ENCODE measurements around the gene SNIP1.
"Not testable (repeated sequence)": the region's sequence is repeated elsewhere in the genome, so short reads cannot be mapped to it uniquely, and the experiment has no call there.

The SNIP1 gene

GRCh38 chr1:37574834-37575480 lies 20.9 kb upstream of the SNIP1 start:
- no peak for FAIRE-seq
- TF ChIP-seq POLR2A (IDR thresholded peaks at IDR 0.05; ENCODE audit: low read depth, low read length), result no peak
- no peak for TF ChIP-seq TAF1 (IDR thresholded peaks at IDR 0.05; ENCODE audit: borderline replicate concordance, low read depth, low read length)
- TF ChIP-seq POLR2AphosphoS5 (IDR thresholded peaks at IDR 0.05; ENCODE audit: low read depth, low read length), result no peak
- no peak for DNase-seq (ENCODE audit: insufficient read length)

- DNase-seq (ENCODE audit: insufficient read length), result no peak
- no peak for FAIRE-seq
- TF ChIP-seq POLR2A (IDR thresholded peaks at IDR 0.05; ENCODE audit: low read depth, low read length) (no peak), TAF1 (IDR thresholded peaks at IDR 0.05; ENCODE audit: borderline replicate concordance, low read depth, low read length) (no peak), POLR2AphosphoS5 (IDR thresholded peaks at IDR 0.05; ENCODE audit: low read depth, low read length) (no peak)
Observed at GRCh38 chr1:37570528-37571334, 16.6 kb upstream of the SNIP1 start.

GRCh38 chr1:37567023-37567422 lies 12.9 kb upstream of the SNIP1 start:
- DNase-seq (ENCODE audit: insufficient read length) (no peak), FAIRE-seq (no peak)
- TF ChIP-seq POLR2AphosphoS5 (IDR thresholded peaks at IDR 0.05; ENCODE audit: low read depth, low read length) (no peak), POLR2A (IDR thresholded peaks at IDR 0.05; ENCODE audit: low read depth, low read length) (no peak), TAF1 (IDR thresholded peaks at IDR 0.05; ENCODE audit: borderline replicate concordance, low read depth, low read length) (no peak)

GRCh38 chr1:37564892-37565291 lies 10.8 kb upstream of the SNIP1 start:
- TF ChIP-seq POLR2AphosphoS5 (IDR thresholded peaks at IDR 0.05; ENCODE audit: low read depth, low read length), result no peak
- no peak for FAIRE-seq
- DNase-seq (ENCODE audit: insufficient read length), result no peak

GRCh38 chr1:37562984-37563383 lies 8.9 kb upstream of the SNIP1 start:
- TF ChIP-seq POLR2AphosphoS5 (IDR thresholded peaks at IDR 0.05; ENCODE audit: low read depth, low read length), result no peak
- DNase-seq (ENCODE audit: insufficient read length), result no peak
- no peak for FAIRE-seq

- FAIRE-seq, result peak; percentile 73
- peak; percentile 47 for DNase-seq (ENCODE audit: insufficient read length)
- TF ChIP-seq TAF1 (IDR thresholded peaks at IDR 0.05; ENCODE audit: borderline replicate concordance, low read depth, low read length) (no peak), POLR2AphosphoS5 (IDR thresholded peaks at IDR 0.05; ENCODE audit: low read depth, low read length) (no peak), POLR2A (IDR thresholded peaks at IDR 0.05; ENCODE audit: low read depth, low read length) (no peak)
Observed at GRCh38 chr1:37561133-37562132, 7.3 kb upstream of the SNIP1 start.

GRCh38 chr1:37560401-37561132 lies 6.5 kb upstream of the SNIP1 start:
- DNase-seq (ENCODE audit: insufficient read length) (no peak), FAIRE-seq (no peak)
- TF ChIP-seq POLR2A (IDR thresholded peaks at IDR 0.05; ENCODE audit: low read depth, low read length), result no peak
- no peak for TF ChIP-seq TAF1 (IDR thresholded peaks at IDR 0.05; ENCODE audit: borderline replicate concordance, low read depth, low read length)
- no peak for TF ChIP-seq POLR2AphosphoS5 (IDR thresholded peaks at IDR 0.05; ENCODE audit: low read depth, low read length)

- FAIRE-seq; DNase-seq (ENCODE audit: insufficient read length): not testable (repeated sequence)
Observed at GRCh38 chr1:37559957-37560379, 5.9 kb upstream of the SNIP1 start.

- no peak for DNase-seq (ENCODE audit: insufficient read length)
- TF ChIP-seq POLR2AphosphoS5 (IDR thresholded peaks at IDR 0.05; ENCODE audit: low read depth, low read length) (no peak), TAF1 (IDR thresholded peaks at IDR 0.05; ENCODE audit: borderline replicate concordance, low read depth, low read length) (no peak), POLR2A (IDR thresholded peaks at IDR 0.05; ENCODE audit: low read depth, low read length) (no peak)
- FAIRE-seq, result no peak
Observed at GRCh38 chr1:37559080-37559479, 5.0 kb upstream of the SNIP1 start.

- DNase-seq (ENCODE audit: insufficient read length) (no peak), FAIRE-seq (no peak)
- TF ChIP-seq POLR2AphosphoS5 (IDR thresholded peaks at IDR 0.05; ENCODE audit: low read depth, low read length), result no peak
- no peak for TF ChIP-seq TAF1 (IDR thresholded peaks at IDR 0.05; ENCODE audit: borderline replicate concordance, low read depth, low read length)
- no peak for TF ChIP-seq POLR2A (IDR thresholded peaks at IDR 0.05; ENCODE audit: low read depth, low read length)
Observed at GRCh38 chr1:37558411-37558810, 4.3 kb upstream of the SNIP1 start.

GRCh38 chr1:37557402-37557801 lies 3.3 kb upstream of the SNIP1 start:
- FAIRE-seq (no peak), DNase-seq (ENCODE audit: insufficient read length) (no peak)
- no peak for TF ChIP-seq POLR2AphosphoS5 (IDR thresholded peaks at IDR 0.05; ENCODE audit: low read depth, low read length)
- TF ChIP-seq POLR2A (IDR thresholded peaks at IDR 0.05; ENCODE audit: low read depth, low read length), result no peak
- no peak for TF ChIP-seq TAF1 (IDR thresholded peaks at IDR 0.05; ENCODE audit: borderline replicate concordance, low read depth, low read length)
